ENCODE data around the gene BIRC3.

Gene BIRC3

GRCh38 chr11:102317099-102317767 lies at the start of gene BIRC3:
Gene BIRC3 (plus strand): TSS chr11:102317484. CDS start chr11:102324510, 7,026 bp downstream.
- peak; percentile 78 for DNase-seq (ENCODE audit: low read depth)

GRCh38 chr11:102267609-102268008 lies 49.7 kb upstream of the BIRC3 start:
- no peak for DNase-seq (ENCODE audit: low read depth)

GRCh38 chr11:102268083-102268984 lies 49.0 kb upstream of the BIRC3 start:
- no peak for DNase-seq (ENCODE audit: low read depth)

GRCh38 chr11:102268985-102269470 lies 48.3 kb upstream of the BIRC3 start:
- no peak for DNase-seq (ENCODE audit: low read depth)

GRCh38 chr11:102269927-102270326 lies 47.4 kb upstream of the BIRC3 start:
- no peak for DNase-seq (ENCODE audit: low read depth)

- no peak for DNase-seq (ENCODE audit: low read depth)
These were observed 45.0 kb upstream of the BIRC3 start for GRCh38 chr11:102272047-102272824.

- no peak for DNase-seq (ENCODE audit: low read depth)
These were observed 42.7 kb upstream of the BIRC3 start for GRCh38 chr11:102274628-102275027.

GRCh38 chr11:102276362-102276761 lies 40.9 kb upstream of the BIRC3 start:
- DNase-seq (ENCODE audit: low read depth), result no peak

- no peak for DNase-seq (ENCODE audit: low read depth)
These were observed 40.5 kb upstream of the BIRC3 start for GRCh38 chr11:102276783-102277182.

- DNase-seq (ENCODE audit: low read depth), result no peak
These were observed 37.6 kb upstream of the BIRC3 start for GRCh38 chr11:102279641-102280170.

GRCh38 chr11:102280245-102280833 lies 36.9 kb upstream of the BIRC3 start:
- no peak for DNase-seq (ENCODE audit: low read depth)

- DNase-seq (ENCODE audit: low read depth), result peak; percentile 71
These were observed 34.2 kb upstream of the BIRC3 start for GRCh38 chr11:102283116-102283485.

- DNase-seq (ENCODE audit: low read depth), result no peak
These were observed 33.3 kb upstream of the BIRC3 start for GRCh38 chr11:102284008-102284407.

- no peak for DNase-seq (ENCODE audit: low read depth)
These were observed 31.0 kb upstream of the BIRC3 start for GRCh38 chr11:102286292-102286691.

GRCh38 chr11:102287964-102288724 lies 29.1 kb upstream of the BIRC3 start:
- DNase-seq (ENCODE audit: low read depth), result no peak

- DNase-seq (ENCODE audit: low read depth), result no peak
These were observed 28.6 kb upstream of the BIRC3 start for GRCh38 chr11:102288725-102289083.

- DNase-seq (ENCODE audit: low read depth), result no peak
These were observed 27.7 kb upstream of the BIRC3 start for GRCh38 chr11:102289592-102289991.

- DNase-seq (ENCODE audit: low read depth), result no peak
These were observed 25.5 kb upstream of the BIRC3 start for GRCh38 chr11:102291831-102292230.

GRCh38 chr11:102292933-102293332 lies 24.4 kb upstream of the BIRC3 start:
- DNase-seq (ENCODE audit: low read depth), result no peak

- peak; percentile 58 for DNase-seq (ENCODE audit: low read depth)
These were observed 23.2 kb upstream of the BIRC3 start for GRCh38 chr11:102293873-102294601.

Data from stromal cell of bone marrow (primary cell).